ENCODE data around the gene WSCD2.
"Not testable (repeated sequence)": the region's sequence is repeated elsewhere in the genome, so short reads cannot be mapped to it uniquely, and the experiment has no call there.

WSCD2 gene

DNA sequence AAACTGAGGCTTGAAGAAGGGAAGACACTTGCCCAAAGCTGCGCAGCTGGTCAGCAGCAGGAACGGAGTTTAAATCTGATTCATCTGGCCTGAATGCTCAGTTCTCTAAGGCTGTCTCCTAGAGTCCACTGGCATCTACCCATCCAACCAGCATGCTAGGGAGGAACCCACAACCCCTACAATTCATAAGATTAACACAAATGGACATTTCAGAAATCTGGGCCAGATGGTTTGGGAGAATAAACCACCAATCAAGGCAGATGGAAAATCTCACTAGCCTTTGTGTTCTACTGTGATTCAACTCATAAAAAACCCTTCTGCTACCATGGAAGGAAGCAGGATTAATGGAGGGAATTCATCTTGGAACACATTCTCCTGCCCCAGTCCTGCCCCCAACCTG, 67.8 kb downstream of the WSCD2 start:
- DNase-seq (ENCODE audit: low read depth), result no peak

DNA sequence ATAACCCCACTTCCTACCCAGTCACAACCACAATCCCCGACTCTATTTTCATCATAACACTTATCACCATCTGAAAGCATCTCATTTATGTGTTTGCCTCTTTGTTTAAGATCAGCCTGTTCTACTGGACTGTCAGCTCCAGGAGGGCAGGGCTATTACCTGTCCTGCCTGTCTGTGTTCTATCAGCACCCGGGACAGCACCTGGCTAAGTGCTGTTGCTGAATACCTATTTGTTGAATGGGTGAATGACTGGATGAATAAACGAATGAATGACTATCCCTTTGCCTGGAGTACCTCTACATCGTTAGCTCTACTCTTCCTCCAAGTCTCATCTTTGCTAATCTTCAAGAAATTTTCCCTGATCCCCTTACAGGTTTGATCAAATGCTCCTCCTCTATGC, 69.0 kb downstream of the WSCD2 start:
- DNase-seq (ENCODE audit: low read depth), result no peak

DNA sequence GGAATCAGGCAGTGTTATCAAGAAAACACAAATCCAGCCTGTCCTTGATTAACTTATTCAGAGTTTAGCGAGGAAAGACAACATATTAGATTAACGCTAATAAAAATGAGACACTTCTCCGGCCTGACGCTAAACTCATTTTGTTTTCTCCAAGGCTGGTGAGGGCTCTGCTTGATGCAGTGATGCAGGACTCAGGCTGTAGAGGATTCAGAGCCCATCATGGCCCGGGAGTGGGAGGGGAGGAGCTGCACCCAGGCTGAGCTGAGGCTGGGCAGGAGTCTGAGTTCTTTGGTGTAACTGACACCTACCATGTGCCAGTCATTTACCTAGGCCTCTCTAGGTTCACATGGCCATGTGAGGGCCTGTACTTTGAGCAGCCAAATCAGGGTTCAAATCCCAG, 70.0 kb downstream of the WSCD2 start:
- no peak for DNase-seq (ENCODE audit: low read depth)

DNA sequence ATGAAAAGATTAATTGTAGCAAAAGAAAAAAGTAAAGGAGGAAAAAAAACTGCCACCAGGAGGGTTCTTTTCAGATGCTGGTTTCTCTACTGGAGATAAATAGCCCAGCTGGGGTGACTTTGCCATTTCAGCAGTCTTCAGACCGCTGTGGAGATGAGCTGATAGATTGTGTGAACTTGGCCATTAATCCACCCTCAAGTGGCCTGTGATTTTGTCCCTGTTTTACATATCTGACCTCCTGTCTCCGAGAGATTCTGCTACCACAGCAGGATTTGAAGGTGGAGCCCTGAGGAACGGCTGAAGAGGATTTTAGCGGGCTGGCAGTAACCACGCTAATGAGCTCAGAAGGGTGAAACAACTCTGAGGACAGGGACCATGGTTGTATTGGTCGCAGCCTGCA, 72.7 kb downstream of the WSCD2 start:
- DNase-seq (ENCODE audit: low read depth), result no peak

DNA sequence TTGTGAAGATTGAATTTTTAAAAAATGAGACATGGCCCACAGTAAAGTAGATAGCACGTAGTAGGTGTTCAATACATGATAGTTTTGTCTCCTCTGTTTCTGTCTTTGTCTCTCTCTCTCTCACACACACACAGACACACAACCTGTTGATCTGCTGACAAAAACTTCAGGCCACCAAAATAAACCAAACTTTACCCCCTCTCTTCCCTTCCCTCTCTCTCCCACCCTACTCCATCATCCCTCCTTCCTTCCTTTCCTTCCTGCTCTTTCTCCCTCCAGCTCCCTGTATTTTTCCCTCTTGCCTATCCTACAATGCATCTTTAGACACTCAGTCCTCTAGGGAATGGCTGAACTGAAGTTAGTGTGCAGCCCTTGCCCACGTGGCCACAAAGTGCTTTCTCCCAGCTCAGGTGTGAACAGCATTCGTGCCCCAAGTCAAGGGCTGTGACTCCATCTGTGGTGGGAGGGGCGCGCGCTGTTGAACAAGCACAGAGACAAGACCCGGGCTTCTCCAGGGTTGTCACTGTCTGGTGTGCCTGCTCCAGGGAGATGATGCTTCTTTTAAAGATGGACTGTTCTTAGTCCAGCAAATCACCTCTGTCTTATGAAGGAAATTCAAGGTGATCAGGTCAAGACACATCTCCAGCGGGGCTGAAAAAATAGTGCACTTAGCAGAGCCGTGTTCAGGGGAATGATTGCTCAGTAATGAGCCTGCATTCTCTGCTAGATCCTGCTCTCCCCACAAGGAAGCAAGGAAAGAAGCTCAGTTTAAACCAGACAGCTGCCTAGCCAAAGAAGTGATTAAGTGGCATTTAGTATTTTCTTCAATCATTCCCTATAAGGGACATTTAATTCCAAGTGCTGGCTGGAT, 75.3 kb downstream of the WSCD2 start:
- no peak for DNase-seq (ENCODE audit: low read depth)

DNA sequence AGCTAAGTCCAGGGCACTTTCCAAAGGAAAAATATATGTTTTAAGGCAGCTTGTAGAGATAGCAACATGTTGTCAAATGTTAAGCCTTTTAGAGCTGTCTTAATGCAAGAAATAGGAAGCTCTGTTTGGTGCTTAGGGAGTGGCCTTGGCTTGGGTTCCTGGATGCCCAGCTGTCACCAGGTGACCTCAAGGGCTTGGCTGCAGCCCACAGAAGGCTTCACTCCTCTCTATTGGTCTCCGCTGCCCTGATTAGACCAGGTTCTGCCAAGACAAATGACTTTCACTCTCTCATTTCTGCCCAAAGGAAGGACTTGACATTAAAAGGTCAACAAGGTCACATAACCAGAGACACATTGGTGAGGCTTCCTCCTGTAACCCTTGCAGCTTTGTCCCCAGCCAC, 76.8 kb downstream of the WSCD2 start:
- DNase-seq (ENCODE audit: low read depth), result no peak

DNA sequence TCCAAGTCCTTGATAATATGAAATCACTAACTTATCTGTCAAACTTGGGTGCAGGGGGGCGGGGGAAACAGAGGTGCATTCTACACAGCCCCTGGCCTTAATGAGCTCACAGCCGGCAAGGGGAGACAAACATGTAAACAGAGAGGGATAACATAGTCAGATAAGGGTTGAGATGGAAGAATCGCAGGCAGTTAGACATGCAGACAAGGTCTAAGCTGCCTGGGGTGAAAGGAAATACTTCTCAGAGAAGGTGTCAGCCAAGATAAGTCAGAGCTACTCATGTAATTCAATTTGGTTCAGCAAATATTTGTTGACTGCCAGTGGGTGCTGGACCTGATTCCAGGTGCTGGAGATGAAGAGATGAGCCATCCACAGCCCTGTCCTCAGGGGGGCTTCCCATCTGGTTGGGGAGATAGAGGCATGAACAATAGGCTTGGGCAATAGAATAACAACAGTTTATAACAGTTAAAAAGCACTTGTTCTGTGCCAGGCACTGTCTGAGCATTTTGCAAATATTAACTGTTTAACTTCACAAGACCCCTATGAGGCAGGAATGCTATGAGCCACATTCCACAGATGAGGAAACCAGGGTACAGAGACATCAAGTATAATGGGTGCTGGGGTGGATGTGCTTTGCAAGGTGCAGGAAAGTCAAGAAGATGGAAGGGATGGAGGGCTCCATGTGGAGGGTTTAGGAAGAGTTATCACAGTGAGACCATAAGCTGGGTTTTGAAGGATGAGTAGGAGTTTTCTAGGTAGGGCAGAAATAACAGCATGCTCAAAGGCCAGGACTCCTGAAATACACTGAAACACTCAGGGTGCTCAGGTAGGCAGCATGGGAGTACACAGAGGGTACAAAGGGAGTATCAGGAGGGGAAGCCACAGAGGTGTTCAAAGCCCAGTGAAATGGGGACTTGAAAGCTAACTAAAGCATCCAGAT, 79.0 kb downstream of the WSCD2 start:
- no peak for DNase-seq (ENCODE audit: low read depth)

DNA sequence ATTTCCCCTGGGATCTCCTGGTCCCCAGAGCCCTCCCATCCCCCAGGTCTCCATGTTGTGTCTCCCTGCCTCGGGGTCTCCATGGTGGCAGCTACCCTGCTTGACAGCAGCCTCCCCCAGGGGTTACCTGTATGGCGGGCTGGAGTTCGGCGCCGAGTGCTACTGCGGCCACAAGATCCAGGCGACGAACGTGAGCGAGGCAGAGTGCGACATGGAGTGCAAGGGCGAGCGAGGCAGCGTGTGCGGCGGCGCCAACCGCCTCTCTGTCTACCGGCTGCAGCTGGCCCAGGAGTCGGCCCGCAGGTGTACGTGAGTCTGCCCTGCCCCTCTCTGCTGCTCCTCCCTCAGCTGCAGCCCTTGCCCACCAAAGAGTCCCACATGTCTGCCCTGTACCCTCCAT, 80.9 kb downstream of the WSCD2 start:
- no peak for DNase-seq (ENCODE audit: low read depth)

DNA sequence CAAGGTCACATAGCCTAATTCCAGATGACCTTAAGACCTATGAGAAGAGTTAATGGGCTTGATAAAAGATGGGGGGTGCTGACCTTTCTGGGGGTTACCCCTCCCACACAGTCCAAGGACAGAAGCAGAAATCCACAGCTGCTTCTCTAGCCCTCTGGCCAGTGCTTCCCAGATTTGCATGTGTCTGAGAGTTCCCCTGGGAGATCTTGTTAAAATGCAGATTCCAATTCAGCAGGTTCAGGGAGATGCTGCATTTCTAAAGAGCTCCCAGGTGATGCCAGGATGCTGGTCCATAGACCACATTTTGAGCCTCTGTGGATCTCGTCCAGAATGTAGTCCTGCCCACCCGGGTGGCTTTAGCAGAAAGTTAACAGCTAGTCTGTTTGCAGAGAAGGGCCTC, 82.1 kb downstream of the WSCD2 start:
- no peak for DNase-seq (ENCODE audit: low read depth)

DNA sequence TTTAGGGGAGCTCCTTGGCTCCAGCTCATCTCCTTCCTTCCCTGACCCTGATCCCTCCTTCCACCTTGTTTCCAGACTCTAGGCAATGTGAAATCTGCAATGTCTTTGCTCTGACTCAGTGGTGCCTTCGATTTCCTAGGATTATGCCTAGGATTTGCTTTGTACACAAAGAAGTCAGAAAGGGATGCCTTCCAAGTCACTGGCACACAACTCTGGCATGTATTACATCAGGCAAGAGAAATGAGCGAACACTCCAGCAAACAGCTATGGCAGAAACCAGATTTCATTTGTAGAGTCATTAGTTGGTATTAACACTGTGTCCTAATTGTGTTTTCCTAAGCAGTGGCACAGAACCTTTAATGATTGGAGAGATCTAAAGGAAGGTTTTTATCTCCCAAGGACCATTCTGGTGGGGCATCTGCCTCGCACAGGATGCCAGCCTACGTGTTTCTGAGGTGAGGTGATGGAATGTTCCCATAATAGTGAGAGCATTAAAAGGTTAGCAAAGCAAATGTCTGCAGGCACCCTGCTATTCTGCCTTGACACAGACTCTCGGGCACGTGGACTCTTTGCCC, 84.9 kb downstream of the WSCD2 start:
- no peak for DNase-seq (ENCODE audit: low read depth)

DNA sequence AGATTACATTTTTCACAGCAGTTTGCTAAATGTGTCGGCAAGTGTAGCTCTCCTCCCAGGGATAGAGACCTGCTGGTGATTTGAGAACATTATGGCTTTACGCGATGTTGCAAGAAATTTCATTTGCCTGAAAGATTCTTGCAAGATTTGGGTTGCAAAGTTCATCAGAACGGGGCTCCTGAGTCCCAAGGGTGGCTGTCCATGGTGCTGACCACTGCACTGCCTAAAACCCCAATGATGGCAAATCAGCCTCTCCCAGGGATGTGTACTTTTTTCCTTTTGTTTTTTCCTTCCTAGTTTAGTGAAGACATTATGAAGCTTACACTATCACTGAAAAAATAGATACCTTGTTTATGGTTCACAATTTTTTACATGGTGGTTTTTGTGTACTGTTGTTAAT, 85.4 kb downstream of the WSCD2 start:
- DNase-seq (ENCODE audit: low read depth), result no peak

DNA sequence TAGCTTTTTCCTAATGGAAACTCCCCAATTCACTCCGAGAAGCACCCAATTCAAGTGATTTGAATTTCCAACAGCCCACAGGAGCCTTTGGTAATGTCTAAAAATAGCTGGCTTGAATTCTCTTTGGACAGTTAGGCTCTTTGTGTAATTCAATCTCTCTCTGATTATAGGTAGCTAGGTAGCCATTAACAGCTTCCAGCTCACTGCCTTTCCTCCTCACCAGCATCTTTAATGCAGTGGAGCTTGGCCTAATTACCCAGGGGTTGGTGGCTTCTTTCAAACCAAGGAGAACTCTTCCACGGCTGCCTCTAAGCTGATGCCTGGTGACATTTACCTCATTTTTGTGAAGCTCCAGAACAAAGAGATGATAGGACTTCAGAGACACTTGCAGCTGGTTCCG, 86.4 kb downstream of the WSCD2 start:
- DNase-seq (ENCODE audit: low read depth), result no peak

DNA sequence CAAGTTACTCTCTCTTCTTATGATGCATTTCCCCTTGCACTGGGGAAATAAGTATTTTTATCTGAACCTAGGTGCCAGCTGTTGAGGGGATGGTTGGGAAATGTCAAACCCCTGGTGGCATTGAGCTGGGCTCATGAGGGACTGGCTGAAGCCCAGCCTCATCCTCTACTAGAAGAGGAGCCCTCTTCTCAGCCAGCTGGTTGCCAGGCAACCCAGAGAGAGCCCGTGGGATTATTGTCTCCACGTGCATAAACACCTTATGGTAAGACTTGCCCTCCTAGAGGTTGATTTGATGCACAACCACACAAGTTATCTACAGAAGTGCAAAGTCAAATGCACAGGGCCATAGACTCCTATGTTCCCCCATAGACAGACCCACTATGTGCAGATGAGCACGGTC, 89.8 kb downstream of the WSCD2 start:
- no peak for DNase-seq (ENCODE audit: low read depth)

DNA sequence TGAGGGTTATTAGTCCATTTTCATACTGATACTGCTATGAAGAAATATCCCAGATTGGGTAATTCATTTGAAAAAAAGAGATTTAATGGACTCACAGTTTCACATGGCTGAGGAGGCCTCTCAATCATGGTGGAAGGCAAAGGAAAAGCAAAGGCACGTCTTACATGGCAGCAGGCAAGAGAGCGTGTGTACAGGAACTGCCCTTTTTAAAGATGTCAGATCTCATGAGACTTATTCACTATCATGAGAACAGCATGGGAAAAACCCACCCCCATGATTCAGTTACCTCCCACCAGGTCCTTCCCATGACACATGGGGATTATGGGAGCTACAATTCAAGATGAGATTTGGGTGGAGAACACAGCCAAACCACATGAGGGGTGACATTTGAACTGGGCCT, 96.0 kb downstream of the WSCD2 start:
- not testable (repeated sequence) for DNase-seq (ENCODE audit: low read depth)

DNA sequence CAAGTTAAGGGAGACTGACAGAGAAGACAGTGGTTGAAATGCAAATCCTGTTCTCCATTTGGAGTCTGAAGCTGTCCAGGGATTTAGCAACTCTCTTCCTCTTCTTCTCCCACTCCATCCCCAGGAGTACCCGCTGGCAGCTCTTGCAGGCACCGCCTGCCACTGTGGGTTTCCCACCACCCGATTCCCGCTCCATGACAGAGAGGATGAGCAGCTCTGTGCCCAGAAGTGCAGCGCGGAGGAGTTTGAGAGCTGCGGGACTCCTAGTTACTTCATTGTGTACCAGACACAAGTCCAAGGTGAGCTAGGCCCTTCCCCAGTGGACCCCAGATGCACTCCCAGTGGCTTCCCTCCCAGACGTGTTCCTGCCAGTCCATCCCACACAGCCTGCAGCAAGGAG, 97.8 kb downstream of the WSCD2 start:
- DNase-seq (ENCODE audit: low read depth), result no peak

DNA sequence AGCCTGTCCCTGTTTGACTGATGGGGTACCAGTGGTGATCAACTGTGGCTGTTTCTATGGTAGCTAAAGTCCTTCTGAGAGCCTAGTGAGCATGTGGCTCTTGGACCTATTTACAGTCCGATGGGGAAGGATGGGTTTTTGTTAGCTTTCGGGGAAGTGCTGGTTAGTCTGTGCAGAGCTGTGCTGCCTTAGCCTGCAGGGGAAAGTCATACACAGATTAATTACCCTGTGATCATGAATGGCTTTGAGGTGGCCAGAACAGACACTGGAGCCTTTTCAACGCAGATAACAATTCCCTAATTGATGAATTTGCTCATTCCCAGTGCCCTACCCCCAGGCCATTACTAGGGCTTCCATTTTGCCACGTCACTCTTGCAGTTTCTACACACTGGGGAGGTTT, 99.7 kb downstream of the WSCD2 start:
- DNase-seq (ENCODE audit: low read depth), result no peak

DNA sequence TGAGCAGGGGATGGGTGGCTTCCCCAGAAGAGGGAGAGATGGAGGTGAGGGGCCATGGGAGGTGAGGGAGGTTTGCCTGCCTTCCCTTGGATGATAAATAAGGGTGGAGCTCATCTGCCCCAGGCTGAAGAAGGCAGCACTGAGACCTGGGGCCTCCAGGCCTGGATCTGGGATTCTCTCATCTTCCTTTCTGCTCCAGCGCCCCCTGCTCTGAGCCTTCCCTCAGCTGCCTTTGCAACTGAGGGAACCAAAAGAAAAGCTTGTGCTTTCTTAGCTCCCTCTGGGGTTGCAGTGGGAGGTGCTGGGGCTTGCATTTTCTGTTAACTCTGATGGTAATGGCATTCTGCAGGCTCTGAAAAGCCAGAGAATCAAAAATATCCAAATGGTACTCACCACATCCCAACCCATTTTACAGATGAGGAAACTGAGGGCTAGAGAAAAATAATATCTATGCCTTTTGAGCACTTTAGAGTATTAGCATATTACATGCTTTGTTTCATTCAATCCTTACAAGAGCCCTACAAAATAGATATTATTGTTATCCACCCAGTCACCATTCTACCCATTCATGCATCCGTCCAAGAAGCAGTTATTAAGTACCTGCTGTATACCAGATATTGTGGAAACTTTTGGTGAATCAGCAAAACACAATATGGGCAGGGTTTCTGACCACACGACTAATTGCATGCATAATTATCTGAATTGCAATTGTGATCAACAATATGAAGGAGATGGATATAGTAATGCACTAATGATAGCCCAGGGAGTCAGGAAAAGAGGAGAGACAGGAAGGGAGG, 102.2 kb downstream of the WSCD2 start:
- DNase-seq (ENCODE audit: low read depth), result no peak

DNA sequence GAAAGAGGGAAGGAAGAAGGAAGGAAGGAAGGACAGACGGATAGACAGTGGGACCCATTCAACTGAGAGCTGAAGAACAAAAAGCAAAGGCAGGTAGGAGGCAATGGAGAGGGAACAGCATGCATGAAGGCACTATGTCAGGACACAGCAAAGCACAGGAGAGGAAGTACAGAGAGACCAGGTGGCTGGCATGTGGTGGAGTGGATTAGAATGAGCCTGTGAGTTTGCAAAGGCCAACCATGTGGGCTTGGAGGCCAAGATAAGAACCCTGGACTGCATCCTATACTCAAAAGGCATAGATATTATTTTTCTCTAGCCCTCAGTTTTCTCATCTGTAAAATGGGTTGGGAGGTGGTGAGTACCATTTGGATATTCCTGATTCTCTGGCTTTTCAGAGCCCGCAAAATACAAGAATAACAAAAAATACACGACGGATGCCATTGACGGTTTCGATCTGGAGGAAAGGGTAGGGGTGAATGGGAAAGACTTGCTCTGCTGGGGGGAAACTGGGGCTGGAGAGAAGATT, 102.9 kb downstream of the WSCD2 start:
- no peak for DNase-seq (ENCODE audit: low read depth)

DNA sequence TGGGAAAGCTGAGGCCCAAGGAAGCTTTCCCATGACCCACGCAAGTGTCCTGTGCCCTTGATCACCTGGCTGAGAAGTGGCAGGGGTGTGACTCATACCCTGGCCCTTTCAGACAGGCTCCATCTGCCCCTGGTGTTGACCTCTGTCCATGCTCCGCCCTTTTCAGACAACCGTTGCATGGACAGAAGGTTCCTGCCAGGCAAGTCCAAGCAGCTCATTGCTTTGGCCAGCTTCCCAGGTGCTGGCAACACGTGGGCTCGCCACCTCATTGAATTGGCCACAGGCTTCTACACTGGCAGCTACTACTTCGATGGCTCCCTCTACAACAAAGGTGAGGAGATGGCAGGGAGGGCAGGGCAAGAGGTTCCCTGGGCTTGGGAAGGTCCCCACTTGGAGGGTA, 103.5 kb downstream of the WSCD2 start:
- DNase-seq (ENCODE audit: low read depth), result no peak

DNA sequence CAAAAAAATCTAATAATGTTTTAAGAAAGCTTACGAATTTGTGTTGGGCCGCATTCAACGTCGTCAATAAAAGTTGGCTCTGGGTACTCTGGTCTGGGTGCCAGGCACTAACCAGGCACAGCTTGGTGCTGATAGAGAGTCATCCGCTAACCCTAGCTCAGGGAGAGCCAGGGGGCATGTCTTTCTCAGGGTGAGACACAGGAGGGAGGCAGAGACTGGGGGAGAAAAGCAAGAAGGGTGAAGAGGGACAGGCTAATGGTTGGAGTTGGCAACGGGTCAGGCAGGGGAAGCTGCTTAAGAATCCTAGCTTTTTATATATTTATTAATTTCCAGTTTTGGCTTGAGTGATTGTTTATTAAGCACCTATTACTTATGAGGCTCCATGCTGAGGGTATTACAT, 105.1 kb downstream of the WSCD2 start:
- no peak for DNase-seq (ENCODE audit: low read depth)

DNA sequence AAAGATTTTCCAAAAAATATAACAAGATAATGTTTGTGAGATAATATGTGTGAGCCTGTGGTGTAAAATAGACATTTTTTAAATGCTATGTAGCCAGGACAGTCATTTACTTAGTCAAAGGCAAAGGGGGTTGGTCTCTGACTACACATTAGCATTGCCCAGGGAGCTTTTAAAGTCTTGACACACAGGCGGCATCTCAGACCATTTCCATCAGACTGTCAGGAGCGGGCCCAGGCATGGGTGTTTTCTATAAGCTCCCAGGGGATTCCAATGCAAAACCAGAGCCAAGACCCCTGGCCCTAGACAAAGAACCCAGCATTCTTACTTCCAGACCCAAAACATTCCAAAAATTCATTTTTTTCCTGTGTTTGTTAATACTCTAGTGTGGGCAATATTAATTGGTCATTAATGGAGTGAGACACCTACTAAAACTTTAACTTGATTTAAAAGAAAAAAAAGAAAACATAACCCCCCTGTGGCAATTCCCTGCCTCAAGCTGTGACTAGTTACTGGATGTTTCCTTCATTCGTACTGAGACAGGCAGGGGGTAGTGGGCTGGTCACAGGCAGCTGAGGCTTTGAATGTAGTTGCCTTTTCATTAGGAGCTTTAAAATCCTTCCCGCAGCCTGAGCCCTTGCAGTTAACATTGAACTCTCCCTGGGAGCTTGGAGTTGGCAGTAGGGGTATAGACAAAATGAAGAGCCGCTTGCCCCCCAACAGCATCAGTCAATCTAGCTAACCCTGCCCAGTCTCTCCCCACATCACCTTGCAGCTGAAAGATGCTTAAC, 106.3 kb downstream of the WSCD2 start:
- no peak for DNase-seq (ENCODE audit: low read depth)

Measured in T follicular helper cell (primary cell).